Testis (tissue), 2 donors: Measurements from ENCODE around the gene TACR1.

ENCODE experiments used
- POLR2A ChIP-seq: fragments of 450-650 bp; IDR thresholded peaks from one replicate; pipeline ENCODE4 v1.6.1; 2017; ENCODE audit warnings: antibody characterized with exemption, mild to moderate bottlenecking, moderate library complexity
- TF ChIP-seq, protein P1 (sequence below), 3 experiments: fragments of 450-650 bp in 2 of 3; fragments of 200-600 bp in 1 of 3; sonication (generic) in 1 of 3; IDR thresholded peaks; one replicate each; pipeline ENCODE4 v1.5.1; 2016 to 2019; ENCODE audit warnings: antibody characterized with exemption in 3 of 3, mild to moderate bottlenecking in 2 of 3, moderate library complexity in 1 of 3

DNA sequence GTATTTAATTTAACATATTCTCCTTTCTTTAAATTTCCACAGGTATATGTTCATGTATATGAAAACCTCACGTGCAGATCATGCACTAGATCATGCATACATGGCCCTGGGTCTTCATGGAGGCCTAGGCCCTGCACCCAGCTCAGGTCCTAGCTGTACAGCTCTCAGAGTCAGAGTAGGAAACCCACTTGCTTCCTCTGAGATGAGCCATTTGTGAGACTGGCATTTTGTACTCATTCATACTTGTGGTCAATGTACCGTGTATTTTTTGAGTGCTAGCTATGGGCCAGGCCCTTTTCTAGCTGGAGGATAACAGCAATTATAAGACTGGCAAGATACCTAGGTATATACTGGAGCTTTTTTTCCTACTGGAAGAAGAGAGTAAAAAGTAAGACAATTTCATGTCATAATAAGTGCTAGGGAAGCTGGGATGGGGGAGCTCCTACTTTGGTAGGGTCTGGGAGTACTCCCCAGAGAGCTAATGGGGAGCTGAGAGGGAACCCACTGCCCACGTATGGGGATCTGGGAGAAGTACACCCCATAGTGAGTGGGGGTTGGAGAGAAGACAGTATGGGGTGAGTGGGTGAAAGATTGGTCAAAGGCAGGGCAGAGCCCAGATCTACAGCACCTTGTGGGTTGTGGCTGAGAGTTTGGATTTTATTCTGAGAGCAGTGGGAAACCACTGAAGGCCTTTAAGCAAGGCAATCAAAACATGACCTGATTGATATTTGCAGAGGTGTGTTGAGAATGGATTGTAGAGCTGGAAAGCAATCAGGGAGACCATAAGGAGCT lies 168.9 kb downstream of the TACR1 start:
- TF ChIP-seq, protein P1, sequence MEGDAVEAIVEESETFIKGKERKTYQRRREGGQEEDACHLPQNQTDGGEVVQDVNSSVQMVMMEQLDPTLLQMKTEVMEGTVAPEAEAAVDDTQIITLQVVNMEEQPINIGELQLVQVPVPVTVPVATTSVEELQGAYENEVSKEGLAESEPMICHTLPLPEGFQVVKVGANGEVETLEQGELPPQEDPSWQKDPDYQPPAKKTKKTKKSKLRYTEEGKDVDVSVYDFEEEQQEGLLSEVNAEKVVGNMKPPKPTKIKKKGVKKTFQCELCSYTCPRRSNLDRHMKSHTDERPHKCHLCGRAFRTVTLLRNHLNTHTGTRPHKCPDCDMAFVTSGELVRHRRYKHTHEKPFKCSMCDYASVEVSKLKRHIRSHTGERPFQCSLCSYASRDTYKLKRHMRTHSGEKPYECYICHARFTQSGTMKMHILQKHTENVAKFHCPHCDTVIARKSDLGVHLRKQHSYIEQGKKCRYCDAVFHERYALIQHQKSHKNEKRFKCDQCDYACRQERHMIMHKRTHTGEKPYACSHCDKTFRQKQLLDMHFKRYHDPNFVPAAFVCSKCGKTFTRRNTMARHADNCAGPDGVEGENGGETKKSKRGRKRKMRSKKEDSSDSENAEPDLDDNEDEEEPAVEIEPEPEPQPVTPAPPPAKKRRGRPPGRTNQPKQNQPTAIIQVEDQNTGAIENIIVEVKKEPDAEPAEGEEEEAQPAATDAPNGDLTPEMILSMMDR (IDR thresholded peaks at IDR 0.05) = no peak
- TF ChIP-seq POLR2A = no peak
